HEK293 (cell line): ENCODE measurements around the gene GAS7.

Experiments
- CTCF ChIA-PET: fragments of 350-600 bp; formaldehyde crosslinking; extraction: SDS; loops from one replicate; lab custom pipeline; 2021; ENCODE audit warnings: antibody characterized with exemption; lab: Yijun Ruan, JAX
- POLR2A ChIA-PET: fragments of 300-600 bp; formaldehyde crosslinking; extraction: SDS; loops from one replicate; lab custom pipeline; 2020; ENCODE audit warnings: antibody characterized with exemption, inconsistent platforms; lab: Yijun Ruan, JAX
- H3K27ac ChIP-seq: fragments of 200-500 bp; sonication (Bioruptor generic); 2 replicates; pipeline ENCODE4 v1.5.1; 2014; ENCODE audit warnings: low read depth, low read length, control low read depth, inconsistent platforms; ENCODE audit errors: extremely low read depth
- H3K36me3 ChIP-seq, 2 experiments: fragments of 200-500 bp in 1 of 2; sonication (Bioruptor generic) in 1 of 2; 1 replicate in 1 of 2; 2 replicates in 1 of 2; pipeline ENCODE4 v1.5.1; 2014 to 2017; ENCODE audit warnings: inconsistent platforms in 2 of 2, low read length in 2 of 2; ENCODE audit not compliant: control insufficient read depth in 2 of 2, insufficient read depth in 1 of 2
- H3K4me1 ChIP-seq: fragments of 200-500 bp; sonication (Bioruptor generic); 2 replicates; pipeline ENCODE4 v1.5.1; 2014; ENCODE audit warnings: mild to moderate bottlenecking, low read length, inconsistent platforms; ENCODE audit not compliant: control insufficient read depth, insufficient read depth
- H3K4me3 ChIP-seq: 2 replicates; pipeline ENCODE4 v1.5.1; 2011; ENCODE audit warnings: low read depth, mild to moderate bottlenecking, control low read depth, low read length, moderate library complexity
- H3K9me3 ChIP-seq: fragments of 200-500 bp; sonication (Bioruptor generic); 2 replicates; pipeline ENCODE4 v1.5.1; 2014; ENCODE audit warnings: low read depth, low read length, inconsistent platforms; ENCODE audit not compliant: control insufficient read depth, insufficient read depth
- BCL11B ChIP-seq: fragments of 450-650 bp; formaldehyde crosslinking; IDR thresholded peaks from 2 replicates; pipeline ENCODE4 v1.5.1; 2016; ENCODE audit warnings: low read depth, missing biosample characterization, missing genetic modification characterization
- EGR2 ChIP-seq: fragments of 450-650 bp; formaldehyde crosslinking; IDR thresholded peaks from 2 replicates; pipeline ENCODE4 v1.5.1; 2016; ENCODE audit warnings: low read depth, missing biosample characterization, missing genetic modification characterization
- KLF10 ChIP-seq: fragments of 450-650 bp; IDR thresholded peaks from 2 replicates; pipeline ENCODE4 v1.5.1; 2018; ENCODE audit warnings: missing biosample characterization, mild to moderate bottlenecking, missing genetic modification characterization
- KLF16 ChIP-seq: fragments of 450-650 bp; formaldehyde crosslinking; IDR thresholded peaks from 2 replicates; pipeline ENCODE4 v1.5.1; 2017; ENCODE audit warnings: missing biosample characterization, missing genetic modification characterization
- KLF7 ChIP-seq: fragments of 450-650 bp; formaldehyde crosslinking; IDR thresholded peaks from 2 replicates; pipeline ENCODE4 v1.5.1; 2016; ENCODE audit warnings: missing biosample characterization, missing genetic modification characterization, borderline replicate concordance
- MZF1 ChIP-seq: fragments of 450-650 bp; formaldehyde crosslinking; IDR thresholded peaks from 2 replicates; pipeline ENCODE4 v1.5.1; 2017; ENCODE audit warnings: missing biosample characterization, missing genetic modification characterization, borderline replicate concordance
- OSR2 ChIP-seq: fragments of 450-650 bp; formaldehyde crosslinking; IDR thresholded peaks from 2 replicates; pipeline ENCODE4 v1.5.1; 2016; ENCODE audit warnings: missing biosample characterization, missing genetic modification characterization
- OVOL3 ChIP-seq: fragments of 450-650 bp; formaldehyde crosslinking; IDR thresholded peaks from 2 replicates; pipeline ENCODE4 v1.5.1; 2016; ENCODE audit warnings: missing biosample characterization, missing genetic modification characterization
- ZNF202 ChIP-seq: fragments of 450-650 bp; formaldehyde crosslinking; IDR thresholded peaks from 2 replicates; pipeline ENCODE4 v1.5.1; 2016; ENCODE audit warnings: missing biosample characterization, missing genetic modification characterization, borderline replicate concordance
- ZNF266 ChIP-seq: fragments of 450-650 bp; formaldehyde crosslinking; IDR thresholded peaks from 2 replicates; pipeline ENCODE4 v1.5.1; 2016; ENCODE audit warnings: missing biosample characterization, missing genetic modification characterization, low read depth
- ZNF350 ChIP-seq: fragments of 450-650 bp; formaldehyde crosslinking; IDR thresholded peaks from 2 replicates; pipeline ENCODE4 v1.5.0; 2017; ENCODE audit warnings: missing biosample characterization, mild to moderate bottlenecking, missing genetic modification characterization
- ZNF354C ChIP-seq: fragments of 450-650 bp; formaldehyde crosslinking; IDR thresholded peaks from 2 replicates; pipeline ENCODE4 v1.5.1; 2016; ENCODE audit warnings: missing biosample characterization, missing genetic modification characterization, low read depth, borderline replicate concordance
- ZNF37A ChIP-seq: fragments of 450-650 bp; IDR thresholded peaks from 2 replicates; pipeline ENCODE4 v1.5.1; 2018; ENCODE audit warnings: missing biosample characterization, missing genetic modification characterization
- ZNF394 ChIP-seq: fragments of 450-650 bp; formaldehyde crosslinking; IDR thresholded peaks from 2 replicates; pipeline ENCODE4 v1.5.1; 2016; ENCODE audit warnings: missing biosample characterization, missing genetic modification characterization, mild to moderate bottlenecking, moderate library complexity, borderline replicate concordance
- ZNF404 ChIP-seq: fragments of 450-650 bp; formaldehyde crosslinking; IDR thresholded peaks from 2 replicates; pipeline ENCODE4 v1.5.1; 2017; ENCODE audit warnings: missing biosample characterization, missing genetic modification characterization
- ZNF473 ChIP-seq: fragments of 450-650 bp; formaldehyde crosslinking; IDR thresholded peaks from 2 replicates; pipeline ENCODE4 v1.5.1; 2017; ENCODE audit warnings: missing biosample characterization, missing genetic modification characterization
- ZNF544 ChIP-seq: fragments of 450-650 bp; formaldehyde crosslinking; IDR thresholded peaks from 2 replicates; pipeline ENCODE4 v1.5.0; 2017; ENCODE audit warnings: missing biosample characterization, missing genetic modification characterization
- ZNF558 ChIP-seq: fragments of 450-650 bp; formaldehyde crosslinking; IDR thresholded peaks from 2 replicates; pipeline ENCODE4 v1.5.1; 2016; ENCODE audit warnings: missing biosample characterization, missing genetic modification characterization
- ZNF660 ChIP-seq: fragments of 450-650 bp; IDR thresholded peaks from 2 replicates; pipeline ENCODE4 v1.5.1; 2018; ENCODE audit warnings: missing biosample characterization, mild to moderate bottlenecking, missing genetic modification characterization
- ZNF664 ChIP-seq: fragments of 450-650 bp; formaldehyde crosslinking; IDR thresholded peaks from 2 replicates; pipeline ENCODE4 v1.5.1; 2016; ENCODE audit warnings: missing biosample characterization, missing genetic modification characterization
- ZNF670 ChIP-seq: fragments of 450-650 bp; formaldehyde crosslinking; IDR thresholded peaks from 2 replicates; pipeline ENCODE4 v1.5.1; 2016; ENCODE audit warnings: missing biosample characterization, missing genetic modification characterization, low read depth
- ZNF776 ChIP-seq: fragments of 450-650 bp; formaldehyde crosslinking; IDR thresholded peaks from 2 replicates; pipeline ENCODE4 v1.5.0; 2017; ENCODE audit warnings: missing biosample characterization, missing genetic modification characterization, borderline replicate concordance
- TF ChIP-seq, protein P1 (sequence below): fragments of 450-650 bp; IDR thresholded peaks from 2 replicates; pipeline ENCODE4 v1.5.1; 2018; ENCODE audit warnings: missing biosample characterization, mild to moderate bottlenecking, missing genetic modification characterization
- TF ChIP-seq, protein P2 (sequence below): fragments of 450-650 bp; formaldehyde crosslinking; IDR thresholded peaks from 2 replicates; pipeline ENCODE4 v1.5.1; 2016; ENCODE audit warnings: missing biosample characterization, missing genetic modification characterization
- TF ChIP-seq, protein P3 (sequence below): fragments of 450-650 bp; formaldehyde crosslinking; IDR thresholded peaks from 2 replicates; pipeline ENCODE4 v1.5.1; 2016; ENCODE audit warnings: missing biosample characterization, missing genetic modification characterization
- TF ChIP-seq, protein P4 (sequence below): fragments of 450-650 bp; formaldehyde crosslinking; IDR thresholded peaks from 2 replicates; pipeline ENCODE4 v1.5.1; 2016; ENCODE audit warnings: missing biosample characterization, missing genetic modification characterization
- TF ChIP-seq, protein P5 (sequence below): fragments of 450-650 bp; formaldehyde crosslinking; IDR thresholded peaks from 2 replicates; pipeline ENCODE4 v1.5.1; 2016; ENCODE audit warnings: missing biosample characterization, missing genetic modification characterization

GAS7 gene

DNA sequence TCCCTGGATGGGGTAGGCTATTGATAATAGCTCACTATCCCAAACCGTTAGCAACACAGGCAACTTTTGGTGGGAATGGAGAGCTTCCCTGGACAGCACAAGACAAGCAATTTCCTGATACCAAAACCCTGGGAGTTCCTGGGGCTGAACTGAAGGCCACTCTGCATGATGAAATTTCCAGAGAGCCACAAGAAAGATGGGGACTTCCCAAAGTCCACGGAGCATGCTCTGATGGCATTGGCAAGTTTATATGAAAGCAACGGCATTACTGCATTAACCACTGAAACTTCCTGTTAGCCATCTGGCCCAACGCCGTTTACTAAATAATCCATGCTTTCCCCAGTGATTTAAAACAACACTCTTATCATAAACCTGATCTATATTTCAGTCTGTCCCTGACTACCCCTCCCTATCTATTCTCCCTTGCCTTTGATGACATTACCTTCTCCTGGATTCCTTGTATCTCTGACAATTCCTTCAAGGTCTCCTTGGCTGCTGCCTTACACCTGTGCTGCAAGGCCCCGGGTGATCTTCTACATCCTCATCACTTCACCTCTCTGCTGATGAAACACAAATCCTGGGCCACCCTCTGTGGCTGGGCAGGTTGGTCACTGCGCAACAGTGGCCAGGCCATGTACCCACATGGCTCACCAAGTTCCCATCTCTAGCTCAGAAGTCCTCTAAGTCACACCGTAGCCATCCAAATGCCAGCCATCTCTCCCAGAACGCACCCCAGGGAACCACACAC is 184.9 kb downstream of the GAS7 start:
- no peaks in the 10 kb centered on the region for H3K36me3 ChIP-seq
- ChIA-PET CTCF (interaction anchor here (0.6 kb wide), 1 partner anchor 110 kb away, joined by 4 read pairs; no protein-coding TSS in a partner anchor), POLR2A (no interaction called here)
- TF ChIP-seq KLF10 (tag by site-specific recombination) (no peak), ZNF660 (tag by site-specific recombination) (no peak), ZNF670 (tag by site-specific recombination) (no peak), EGR2 (tag by site-specific recombination) (no peak), ZNF776 (tag by site-specific recombination) (no peak), ZNF664 (tag by site-specific recombination) (no peak), ZNF473 (tag by site-specific recombination) (no peak), ZNF202 (tag by site-specific recombination) (no peak), ZNF350 (no peak), OVOL3 (tag by site-specific recombination) (no peak), BCL11B (tag by site-specific recombination) (no peak), ZNF544 (no peak)
- TF ChIP-seq, protein P1, sequence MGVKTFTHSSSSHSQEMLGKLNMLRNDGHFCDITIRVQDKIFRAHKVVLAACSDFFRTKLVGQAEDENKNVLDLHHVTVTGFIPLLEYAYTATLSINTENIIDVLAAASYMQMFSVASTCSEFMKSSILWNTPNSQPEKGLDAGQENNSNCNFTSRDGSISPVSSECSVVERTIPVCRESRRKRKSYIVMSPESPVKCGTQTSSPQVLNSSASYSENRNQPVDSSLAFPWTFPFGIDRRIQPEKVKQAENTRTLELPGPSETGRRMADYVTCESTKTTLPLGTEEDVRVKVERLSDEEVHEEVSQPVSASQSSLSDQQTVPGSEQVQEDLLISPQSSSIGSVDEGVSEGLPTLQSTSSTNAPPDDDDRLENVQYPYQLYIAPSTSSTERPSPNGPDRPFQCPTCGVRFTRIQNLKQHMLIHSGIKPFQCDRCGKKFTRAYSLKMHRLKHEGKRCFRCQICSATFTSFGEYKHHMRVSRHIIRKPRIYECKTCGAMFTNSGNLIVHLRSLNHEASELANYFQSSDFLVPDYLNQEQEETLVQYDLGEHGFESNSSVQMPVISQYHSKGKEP, result no peak
- TF ChIP-seq, protein P2, sequence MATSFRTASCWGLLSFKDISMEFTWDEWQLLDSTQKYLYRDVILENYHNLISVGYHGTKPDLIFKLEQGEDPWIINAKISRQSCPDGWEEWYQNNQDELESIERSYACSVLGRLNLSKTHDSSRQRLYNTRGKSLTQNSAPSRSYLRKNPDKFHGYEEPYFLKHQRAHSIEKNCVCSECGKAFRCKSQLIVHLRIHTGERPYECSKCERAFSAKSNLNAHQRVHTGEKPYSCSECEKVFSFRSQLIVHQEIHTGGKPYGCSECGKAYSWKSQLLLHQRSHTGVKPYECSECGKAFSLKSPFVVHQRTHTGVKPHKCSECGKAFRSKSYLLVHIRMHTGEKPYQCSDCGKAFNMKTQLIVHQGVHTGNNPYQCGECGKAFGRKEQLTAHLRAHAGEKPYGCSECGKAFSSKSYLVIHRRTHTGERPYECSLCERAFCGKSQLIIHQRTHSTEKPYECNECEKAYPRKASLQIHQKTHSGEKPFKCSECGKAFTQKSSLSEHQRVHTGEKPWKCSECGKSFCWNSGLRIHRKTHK (tag by site-specific recombination), result no peak
- TF ChIP-seq, protein P3, sequence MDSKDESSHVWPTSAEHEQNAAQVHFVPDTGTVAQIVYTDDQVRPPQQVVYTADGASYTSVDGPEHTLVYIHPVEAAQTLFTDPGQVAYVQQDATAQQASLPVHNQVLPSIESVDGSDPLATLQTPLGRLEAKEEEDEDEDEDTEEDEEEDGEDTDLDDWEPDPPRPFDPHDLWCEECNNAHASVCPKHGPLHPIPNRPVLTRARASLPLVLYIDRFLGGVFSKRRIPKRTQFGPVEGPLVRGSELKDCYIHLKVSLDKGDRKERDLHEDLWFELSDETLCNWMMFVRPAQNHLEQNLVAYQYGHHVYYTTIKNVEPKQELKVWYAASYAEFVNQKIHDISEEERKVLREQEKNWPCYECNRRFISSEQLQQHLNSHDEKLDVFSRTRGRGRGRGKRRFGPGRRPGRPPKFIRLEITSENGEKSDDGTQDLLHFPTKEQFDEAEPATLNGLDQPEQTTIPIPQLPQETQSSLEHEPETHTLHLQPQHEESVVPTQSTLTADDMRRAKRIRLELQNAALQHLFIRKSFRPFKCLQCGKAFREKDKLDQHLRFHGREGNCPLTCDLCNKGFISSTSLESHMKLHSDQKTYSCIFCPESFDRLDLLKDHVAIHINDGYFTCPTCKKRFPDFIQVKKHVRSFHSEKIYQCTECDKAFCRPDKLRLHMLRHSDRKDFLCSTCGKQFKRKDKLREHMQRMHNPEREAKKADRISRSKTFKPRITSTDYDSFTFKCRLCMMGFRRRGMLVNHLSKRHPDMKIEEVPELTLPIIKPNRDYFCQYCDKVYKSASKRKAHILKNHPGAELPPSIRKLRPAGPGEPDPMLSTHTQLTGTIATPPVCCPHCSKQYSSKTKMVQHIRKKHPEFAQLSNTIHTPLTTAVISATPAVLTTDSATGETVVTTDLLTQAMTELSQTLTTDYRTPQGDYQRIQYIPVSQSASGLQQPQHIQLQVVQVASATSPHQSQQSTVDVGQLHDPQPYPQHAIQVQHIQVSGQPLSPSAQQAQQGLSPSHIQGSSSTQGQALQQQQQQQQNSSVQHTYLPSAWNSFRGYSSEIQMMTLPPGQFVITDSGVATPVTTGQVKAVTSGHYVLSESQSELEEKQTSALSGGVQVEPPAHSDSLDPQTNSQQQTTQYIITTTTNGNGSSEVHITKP (tag by site-specific recombination), result no peak
- TF ChIP-seq, protein P4, sequence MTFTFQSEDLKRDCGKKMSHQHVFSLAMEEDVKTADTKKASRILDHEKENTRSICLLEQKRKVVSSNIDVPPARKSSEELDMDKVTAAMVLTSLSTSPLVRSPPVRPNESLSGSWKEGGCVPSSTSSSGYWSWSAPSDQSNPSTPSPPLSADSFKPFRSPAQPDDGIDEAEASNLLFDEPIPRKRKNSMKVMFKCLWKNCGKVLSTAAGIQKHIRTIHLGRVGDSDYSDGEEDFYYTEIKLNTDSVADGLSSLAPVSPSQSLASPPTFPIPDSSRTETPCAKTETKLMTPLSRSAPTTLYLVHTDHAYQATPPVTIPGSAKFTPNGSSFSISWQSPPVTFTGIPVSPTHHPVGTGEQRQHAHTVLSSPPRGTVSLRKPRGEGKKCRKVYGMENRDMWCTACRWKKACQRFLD (tag by site-specific recombination), result no peak
- no peak overlapping the region for H3K4me3 ChIP-seq
- H3K9me3 ChIP-seq, result no peaks in the 10 kb centered on the region
- 0 out of 2 replicates have a peak, but pooled peaks cover 2% of the 10 kb centered on the region for H3K4me1 ChIP-seq
- H3K27ac ChIP-seq, result no peak overlapping the region

DNA sequence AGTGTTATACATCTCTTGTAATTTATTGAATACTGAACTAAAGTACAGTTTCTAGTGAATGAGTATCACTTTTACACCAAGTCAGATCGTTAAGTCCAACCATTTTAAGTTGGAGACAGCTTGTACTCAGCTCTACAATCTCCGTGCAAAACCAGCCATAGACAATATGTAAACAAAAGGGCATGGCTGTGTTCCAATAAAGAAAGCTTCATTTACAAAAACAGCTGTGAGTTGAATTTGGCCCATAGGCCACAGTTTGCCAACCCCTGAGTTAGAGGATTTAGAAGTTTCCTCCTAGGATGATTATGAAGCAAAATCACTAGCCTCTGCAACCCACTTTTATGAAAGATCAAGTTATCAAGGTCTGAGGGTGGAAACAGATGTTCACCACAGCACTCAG is 187.7 kb downstream of the GAS7 start:
- ChIA-PET POLR2A (no interaction called here), CTCF (interaction anchor here (1.1 to 1.7 kb wide), 3 partner anchors 23 to 86 kb away, joined by 3 to 6 read pairs (median 5); no protein-coding TSS in a partner anchor)
- no peaks in the 10 kb centered on the region for H3K9me3 ChIP-seq
- H3K4me3 ChIP-seq, result no peak overlapping the region
- H3K36me3 ChIP-seq, result no peaks in the 10 kb centered on the region
- H3K4me1 ChIP-seq, result 0 out of 2 replicates have a peak, but pooled peaks cover 2% of the 10 kb centered on the region
- H3K27ac ChIP-seq, result no peak overlapping the region
- TF ChIP-seq, protein P5, sequence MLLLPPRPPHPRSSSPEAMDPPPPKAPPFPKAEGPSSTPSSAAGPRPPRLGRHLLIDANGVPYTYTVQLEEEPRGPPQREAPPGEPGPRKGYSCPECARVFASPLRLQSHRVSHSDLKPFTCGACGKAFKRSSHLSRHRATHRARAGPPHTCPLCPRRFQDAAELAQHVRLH (tag by site-specific recombination), result no peak
- TF ChIP-seq ZNF354C (tag by site-specific recombination) (no peak), MZF1 (no peak), ZNF37A (tag by site-specific recombination) (no peak), ZNF558 (tag by site-specific recombination) (no peak), KLF7 (no peak), ZNF404 (tag by site-specific recombination) (no peak), ZNF394 (tag by site-specific recombination) (no peak), KLF16 (tag by site-specific recombination) (no peak), OSR2 (tag by site-specific recombination) (no peak), OVOL3 (tag by site-specific recombination) (no peak), ZNF266 (tag by site-specific recombination) (no peak)
